ENCODE data around the gene WNT10A. TPM values are rescaled to one million over a fixed set of nuclear protein-coding genes. Genes with fewer than 3 reads are reported as not detected.

Gene WNT10A
- total and polyA plus RNA-seq, 9 of the 15 experiments (the other 6 are each of a cell fraction or from before 2014, with no cell fraction given), result not detected

DNA sequence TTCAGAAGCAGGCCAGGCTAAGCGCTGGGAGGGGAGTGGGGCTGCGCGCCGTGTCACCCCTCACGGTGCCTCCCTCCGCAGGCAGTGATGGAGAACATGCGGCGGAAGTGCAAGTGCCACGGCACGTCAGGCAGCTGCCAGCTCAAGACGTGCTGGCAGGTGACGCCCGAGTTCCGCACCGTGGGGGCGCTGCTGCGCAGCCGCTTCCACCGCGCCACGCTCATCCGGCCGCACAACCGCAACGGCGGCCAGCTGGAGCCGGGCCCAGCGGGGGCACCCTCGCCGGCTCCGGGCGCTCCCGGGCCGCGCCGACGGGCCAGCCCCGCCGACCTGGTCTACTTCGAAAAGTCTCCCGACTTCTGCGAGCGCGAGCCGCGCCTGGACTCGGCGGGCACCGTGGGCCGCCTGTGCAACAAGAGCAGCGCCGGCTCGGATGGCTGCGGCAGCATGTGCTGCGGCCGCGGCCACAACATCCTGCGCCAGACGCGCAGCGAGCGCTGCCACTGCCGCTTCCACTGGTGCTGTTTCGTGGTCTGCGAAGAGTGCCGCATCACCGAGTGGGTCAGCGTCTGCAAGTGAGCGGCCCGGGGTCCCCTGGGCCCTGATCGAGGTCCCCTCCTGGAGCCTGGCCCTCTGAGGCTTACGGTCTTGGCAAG is 12.2 kb downstream of the WNT10A start (continued):
- TF ChIP-seq, protein P1, sequence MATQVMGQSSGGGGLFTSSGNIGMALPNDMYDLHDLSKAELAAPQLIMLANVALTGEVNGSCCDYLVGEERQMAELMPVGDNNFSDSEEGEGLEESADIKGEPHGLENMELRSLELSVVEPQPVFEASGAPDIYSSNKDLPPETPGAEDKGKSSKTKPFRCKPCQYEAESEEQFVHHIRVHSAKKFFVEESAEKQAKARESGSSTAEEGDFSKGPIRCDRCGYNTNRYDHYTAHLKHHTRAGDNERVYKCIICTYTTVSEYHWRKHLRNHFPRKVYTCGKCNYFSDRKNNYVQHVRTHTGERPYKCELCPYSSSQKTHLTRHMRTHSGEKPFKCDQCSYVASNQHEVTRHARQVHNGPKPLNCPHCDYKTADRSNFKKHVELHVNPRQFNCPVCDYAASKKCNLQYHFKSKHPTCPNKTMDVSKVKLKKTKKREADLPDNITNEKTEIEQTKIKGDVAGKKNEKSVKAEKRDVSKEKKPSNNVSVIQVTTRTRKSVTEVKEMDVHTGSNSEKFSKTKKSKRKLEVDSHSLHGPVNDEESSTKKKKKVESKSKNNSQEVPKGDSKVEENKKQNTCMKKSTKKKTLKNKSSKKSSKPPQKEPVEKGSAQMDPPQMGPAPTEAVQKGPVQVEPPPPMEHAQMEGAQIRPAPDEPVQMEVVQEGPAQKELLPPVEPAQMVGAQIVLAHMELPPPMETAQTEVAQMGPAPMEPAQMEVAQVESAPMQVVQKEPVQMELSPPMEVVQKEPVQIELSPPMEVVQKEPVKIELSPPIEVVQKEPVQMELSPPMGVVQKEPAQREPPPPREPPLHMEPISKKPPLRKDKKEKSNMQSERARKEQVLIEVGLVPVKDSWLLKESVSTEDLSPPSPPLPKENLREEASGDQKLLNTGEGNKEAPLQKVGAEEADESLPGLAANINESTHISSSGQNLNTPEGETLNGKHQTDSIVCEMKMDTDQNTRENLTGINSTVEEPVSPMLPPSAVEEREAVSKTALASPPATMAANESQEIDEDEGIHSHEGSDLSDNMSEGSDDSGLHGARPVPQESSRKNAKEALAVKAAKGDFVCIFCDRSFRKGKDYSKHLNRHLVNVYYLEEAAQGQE (IDR thresholded peaks at IDR 0.05; ENCODE audit: borderline replicate concordance), result peak; percentile 33; the same call in 1 of the 2 replicates
- TF ChIP-seq, protein P1 (CRISPR knock-in tag; IDR thresholded peaks at IDR 0.05; ENCODE audit: low read depth), result no peak
- no peak for TF ChIP-seq JUNB (CRISPR knock-in tag; conservative IDR thresholded peaks at IDR 0.05)
- no peak for TF ChIP-seq ZNF311 (CRISPR knock-in tag; IDR thresholded peaks at IDR 0.05)
- 0 out of 2 replicates have a peak, but pooled peaks have one; percentile 20 for TF ChIP-seq GATAD2B (IDR thresholded peaks at IDR 0.05; ENCODE audit: borderline replicate concordance)
- TF ChIP-seq MIER1 (IDR thresholded peaks at IDR 0.05; ENCODE audit: low read depth), result no peak
- TF ChIP-seq MEIS2 (IDR thresholded peaks at IDR 0.05; ENCODE audit: partially characterized antibody), result no peak
- TF ChIP-seq, protein P2, sequence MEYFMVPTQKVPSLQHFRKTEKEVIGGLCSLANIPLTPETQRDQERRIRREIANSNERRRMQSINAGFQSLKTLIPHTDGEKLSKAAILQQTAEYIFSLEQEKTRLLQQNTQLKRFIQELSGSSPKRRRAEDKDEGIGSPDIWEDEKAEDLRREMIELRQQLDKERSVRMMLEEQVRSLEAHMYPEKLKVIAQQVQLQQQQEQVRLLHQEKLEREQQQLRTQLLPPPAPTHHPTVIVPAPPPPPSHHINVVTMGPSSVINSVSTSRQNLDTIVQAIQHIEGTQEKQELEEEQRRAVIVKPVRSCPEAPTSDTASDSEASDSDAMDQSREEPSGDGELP (CRISPR knock-in tag; IDR thresholded peaks at IDR 0.05; ENCODE audit: borderline replicate concordance), result peak; percentile 83
- TF ChIP-seq, protein P3, sequence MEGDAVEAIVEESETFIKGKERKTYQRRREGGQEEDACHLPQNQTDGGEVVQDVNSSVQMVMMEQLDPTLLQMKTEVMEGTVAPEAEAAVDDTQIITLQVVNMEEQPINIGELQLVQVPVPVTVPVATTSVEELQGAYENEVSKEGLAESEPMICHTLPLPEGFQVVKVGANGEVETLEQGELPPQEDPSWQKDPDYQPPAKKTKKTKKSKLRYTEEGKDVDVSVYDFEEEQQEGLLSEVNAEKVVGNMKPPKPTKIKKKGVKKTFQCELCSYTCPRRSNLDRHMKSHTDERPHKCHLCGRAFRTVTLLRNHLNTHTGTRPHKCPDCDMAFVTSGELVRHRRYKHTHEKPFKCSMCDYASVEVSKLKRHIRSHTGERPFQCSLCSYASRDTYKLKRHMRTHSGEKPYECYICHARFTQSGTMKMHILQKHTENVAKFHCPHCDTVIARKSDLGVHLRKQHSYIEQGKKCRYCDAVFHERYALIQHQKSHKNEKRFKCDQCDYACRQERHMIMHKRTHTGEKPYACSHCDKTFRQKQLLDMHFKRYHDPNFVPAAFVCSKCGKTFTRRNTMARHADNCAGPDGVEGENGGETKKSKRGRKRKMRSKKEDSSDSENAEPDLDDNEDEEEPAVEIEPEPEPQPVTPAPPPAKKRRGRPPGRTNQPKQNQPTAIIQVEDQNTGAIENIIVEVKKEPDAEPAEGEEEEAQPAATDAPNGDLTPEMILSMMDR (IDR thresholded peaks at IDR 0.05 in 2 of 3, conservative IDR thresholded peaks at IDR 0.05 in 1 of 3; ENCODE audit: insufficient read depth in 2 of 3, low read depth in 1 of 3, low read length in 3 of 3), result peak in 2 of 3 experiments; percentile 43 to 55; a peak in 4 of 6 replicates

All from K562 (cell line).